Measurements from ENCODE around the gene RPS4Y1.
"Not testable (repeated sequence)": the region's sequence is repeated elsewhere in the genome, so short reads cannot be mapped to it uniquely, and the experiment has no call there.

Gene RPS4Y1

GRCh38 chrY:2857068-2857467 is 15.7 kb downstream of the RPS4Y1 start:
- H3K27ac Mint-ChIP-seq, result no peak overlapping the region
- peaks cover 0 to 40% of the 10 kb centered on the region in 2 donors for H3K36me3 Mint-ChIP-seq
- H3K9me3 Mint-ChIP-seq, result no peaks in the 10 kb centered on the region
- ATAC-seq (replicated peaks) (no peak), DNase-seq (no peak)
- H3K4me1 Mint-ChIP-seq, result peaks cover 0 to 32% of the 10 kb centered on the region in 2 donors
- H3K27me3 Mint-ChIP-seq, result no peaks in the 10 kb centered on the region
- no peak overlapping the region for H3K4me3 Mint-ChIP-seq

GRCh38 chrY:2857686-2858085 is 16.3 kb downstream of the RPS4Y1 start:
- H3K4me3 Mint-ChIP-seq, result no peak overlapping the region
- ATAC-seq (replicated peaks), result no peak
- H3K4me1 Mint-ChIP-seq, result peaks cover 0 to 38% of the 10 kb centered on the region in 2 donors
- no peaks in the 10 kb centered on the region for H3K9me3 Mint-ChIP-seq
- no peak for DNase-seq
- no peaks in the 10 kb centered on the region for H3K27me3 Mint-ChIP-seq
- H3K27ac Mint-ChIP-seq, result no peak overlapping the region
- H3K36me3 Mint-ChIP-seq, result peaks cover 0 to 44% of the 10 kb centered on the region in 2 donors

- H3K27me3 Mint-ChIP-seq, result no peaks in the 10 kb centered on the region
- peaks cover 0 to 38% of the 10 kb centered on the region in 2 donors for H3K36me3 Mint-ChIP-seq
- H3K27ac Mint-ChIP-seq, result no peak overlapping the region
- peaks cover 0 to 33% of the 10 kb centered on the region in 2 donors for H3K4me1 Mint-ChIP-seq
- no peak for ATAC-seq (replicated peaks)
- H3K4me3 Mint-ChIP-seq, result no peak overlapping the region
- DNase-seq, result no peak
- H3K9me3 Mint-ChIP-seq, result no peaks in the 10 kb centered on the region
Measured at GRCh38 chrY:2859782-2860181, 18.4 kb downstream of the RPS4Y1 start.

- Mint-ChIP-seq H3K27me3 (no peaks in the 10 kb centered on the region), H3K27ac (no peak overlapping the region), H3K4me1 (peaks cover 0 to 31% of the 10 kb centered on the region in 2 donors), H3K9me3 (no peaks in the 10 kb centered on the region), H3K4me3 (no peak overlapping the region), H3K36me3 (peaks cover 0 to 33% of the 10 kb centered on the region in 2 donors)
- DNase-seq, result no peak
- no peak for ATAC-seq (replicated peaks)
Measured at GRCh38 chrY:2860511-2860910, 19.1 kb downstream of the RPS4Y1 start.

- no peak overlapping the region for H3K27ac Mint-ChIP-seq
Measured at GRCh38 chrY:2866581-2866980, 25.2 kb downstream of the RPS4Y1 start.

GRCh38 chrY:2867469-2867868 is 26.1 kb downstream of the RPS4Y1 start:
- Mint-ChIP-seq H3K4me3 (no peak overlapping the region), H3K9me3 (peaks cover 0 to 2% of the 10 kb centered on the region in 2 donors), H3K4me1 (peaks cover 0 to 3% of the 10 kb centered on the region in 2 donors), H3K36me3 (peaks cover 0 to 28% of the 10 kb centered on the region in 2 donors), H3K27me3 (no peaks in the 10 kb centered on the region), H3K27ac (no peak overlapping the region)
- ATAC-seq (replicated peaks), result no peak
- no peak for DNase-seq

More at GRCh38 chrY:2866581-2866980, 25.2 kb downstream of the RPS4Y1 start:
- Mint-ChIP-seq H3K27me3 (no peaks in the 10 kb centered on the region), H3K4me1 (peaks cover 0 to 7% of the 10 kb centered on the region in 2 donors), H3K36me3 (peaks cover 0 to 27% of the 10 kb centered on the region in 2 donors), H3K4me3 (no peak overlapping the region), H3K9me3 (peaks cover 0 to 2% of the 10 kb centered on the region in 2 donors)
- no peak for ATAC-seq (replicated peaks)
- DNase-seq, result no peak

- Mint-ChIP-seq H3K4me1 (no peaks in the 10 kb centered on the region), H3K9me3 (peaks cover 0 to 2% of the 10 kb centered on the region in 2 donors), H3K4me3 (no peak overlapping the region), H3K27ac (no peak overlapping the region), H3K36me3 (peaks cover 0 to 25% of the 10 kb centered on the region in 2 donors), H3K27me3 (no peaks in the 10 kb centered on the region)
- ATAC-seq (replicated peaks), result no peak
- no peak for DNase-seq
Measured at GRCh38 chrY:2868035-2868607, 26.7 kb downstream of the RPS4Y1 start.

- not testable (repeated sequence) for H3K4me1 Mint-ChIP-seq; ATAC-seq (replicated peaks); H3K27ac Mint-ChIP-seq; DNase-seq; H3K27me3 Mint-ChIP-seq; H3K9me3 Mint-ChIP-seq; H3K4me3 Mint-ChIP-seq
- peaks cover 0 to 33% of the 10 kb centered on the region in 2 donors for H3K36me3 Mint-ChIP-seq
Measured at GRCh38 chrY:2872234-2872633, 30.8 kb downstream of the RPS4Y1 start.

GRCh38 chrY:2874211-2874610 is 32.8 kb downstream of the RPS4Y1 start:
- DNase-seq (no peak), ATAC-seq (replicated peaks) (no peak)
- Mint-ChIP-seq H3K4me1 (no peaks in the 10 kb centered on the region), H3K36me3 (peaks cover 0 to 30% of the 10 kb centered on the region in 2 donors), H3K9me3 (peaks cover 0 to 6% of the 10 kb centered on the region in 2 donors), H3K27ac (no peak overlapping the region), H3K4me3 (no peak overlapping the region), H3K27me3 (no peaks in the 10 kb centered on the region)

- H3K27me3 Mint-ChIP-seq, result no peaks in the 10 kb centered on the region
- H3K9me3 Mint-ChIP-seq, result no peaks in the 10 kb centered on the region
- H3K4me3 Mint-ChIP-seq, result no peak overlapping the region
- ATAC-seq (replicated peaks) (no peak), DNase-seq (no peak)
- H3K4me1 Mint-ChIP-seq, result no peaks in the 10 kb centered on the region
- no peak overlapping the region for H3K27ac Mint-ChIP-seq
- H3K36me3 Mint-ChIP-seq, result peaks cover 0 to 2% of the 10 kb centered on the region in 2 donors
Measured at GRCh38 chrY:2883561-2883960, 42.2 kb downstream of the RPS4Y1 start.

GRCh38 chrY:2885880-2886279 is 44.5 kb downstream of the RPS4Y1 start:
- Mint-ChIP-seq H3K27ac (no peak overlapping the region), H3K4me3 (no peak overlapping the region), H3K9me3 (no peaks in the 10 kb centered on the region), H3K36me3 (no peaks in the 10 kb centered on the region), H3K4me1 (peaks cover 0 to 5% of the 10 kb centered on the region in 2 donors), H3K27me3 (no peaks in the 10 kb centered on the region)
- no peak for DNase-seq
- no peak for ATAC-seq (replicated peaks)

- H3K4me1 Mint-ChIP-seq, result peaks cover 0 to 5% of the 10 kb centered on the region in 2 donors
- no peak for ATAC-seq (replicated peaks)
Measured at GRCh38 chrY:2887386-2887785, 46.0 kb downstream of the RPS4Y1 start.

GRCh38 chrY:2887955-2888354 is 46.6 kb downstream of the RPS4Y1 start:
- Mint-ChIP-seq H3K9me3 (no peaks in the 10 kb centered on the region), H3K36me3 (no peaks in the 10 kb centered on the region), H3K4me1 (peaks cover 0 to 5% of the 10 kb centered on the region in 2 donors), H3K4me3 (no peak overlapping the region), H3K27me3 (no peaks in the 10 kb centered on the region), H3K27ac (no peak overlapping the region)
- ATAC-seq (replicated peaks) (no peak), DNase-seq (no peak)

More at GRCh38 chrY:2887386-2887785, 46.0 kb downstream of the RPS4Y1 start:
- Mint-ChIP-seq H3K27me3 (no peaks in the 10 kb centered on the region), H3K9me3 (no peaks in the 10 kb centered on the region), H3K4me3 (no peak overlapping the region), H3K36me3 (no peaks in the 10 kb centered on the region), H3K27ac (no peak overlapping the region)
- no peak for DNase-seq

GRCh38 chrY:2893471-2893870 is 52.1 kb downstream of the RPS4Y1 start:
- peaks cover 0 to 3% of the 10 kb centered on the region in 2 donors for H3K36me3 Mint-ChIP-seq
- H3K4me3 Mint-ChIP-seq, result no peak overlapping the region
- no peak overlapping the region for H3K27ac Mint-ChIP-seq
- ATAC-seq (replicated peaks), result no peak
- no peak for DNase-seq
- no peaks in the 10 kb centered on the region for H3K27me3 Mint-ChIP-seq
- H3K9me3 Mint-ChIP-seq, result no peaks in the 10 kb centered on the region
- H3K4me1 Mint-ChIP-seq, result peaks cover 0 to 5% of the 10 kb centered on the region in 2 donors

GRCh38 chrY:2896050-2896449 is 54.6 kb downstream of the RPS4Y1 start:
- no peaks in the 10 kb centered on the region for H3K9me3 Mint-ChIP-seq
- no peaks in the 10 kb centered on the region for H3K4me1 Mint-ChIP-seq
- H3K36me3 Mint-ChIP-seq, result peaks cover 0 to 6% of the 10 kb centered on the region in 2 donors
- no peak for DNase-seq
- H3K27ac Mint-ChIP-seq, result no peak overlapping the region
- H3K27me3 Mint-ChIP-seq, result no peaks in the 10 kb centered on the region
- H3K4me3 Mint-ChIP-seq, result no peak overlapping the region
- no peak for ATAC-seq (replicated peaks)

Measured in stimulated activated naive B cell treated with anti-CD40 and anti-IgM and Interleukin-4, amounts not matched to agents 10 μg/mL and 1 μg/mL and 100 μg/mL, for 72 hours (primary cell).